T-helper 2 cell treated with Interferon-gamma antibody and Interleukin-4, amounts not matched to agents 100 ng/mL and 5 ng/mL, for 36 hours (primary cell): Measurements from ENCODE around the gene PRDM8. TPM values are rescaled to one million over a fixed set of nuclear protein-coding genes. Genes with fewer than 3 reads are reported as not detected.

Experiments
- intact Hi-C: fragments of 100-400 bp; cut with micrococcal nuclease; formaldehyde crosslinking; loops from one replicate; pipeline ENCODE4 v1.15.1; 2023
- total RNA-seq: library from RNA; stranded (reverse); gene quantifications from 2 replicates; pipeline ENCODE4 v1.2.3, GENCODE V29; 2022

Gene PRDM8
- total RNA-seq, 1 donor from 2014 or later, result 6.1 TPM

- intact Hi-C loops, result no loop called here
Measured at GRCh38 chr4:80199004-80199560, 1.8 kb downstream of the PRDM8 start.

GRCh38 chr4:80199947-80200346 is 2.6 kb downstream of the PRDM8 start:
- intact Hi-C loops, result loop anchor here (5.0 kb wide), 4 partner anchors 67 to 1263 kb away; partner anchors contain the start of genes FGF5 and PAQR3

- intact Hi-C loops, result loop anchor here (1.0 to 5.0 kb wide), 8 partner anchors 17 to 1264 kb away; partner anchors contain the start of genes ANTXR2, FGF5 and PAQR3
Measured at GRCh38 chr4:80201252-80202151, 4.2 kb downstream of the PRDM8 start.

- intact Hi-C loops, result loop anchor here (1.0 to 5.0 kb wide), 8 partner anchors 18 to 1265 kb away; partner anchors contain the start of genes ANTXR2, FGF5 and PAQR3
Measured at GRCh38 chr4:80202190-80202711, 4.9 kb downstream of the PRDM8 start.

- intact Hi-C loops, result loop anchor here (1.0 to 5.0 kb wide), 9 partner anchors 19 to 1266 kb away; partner anchors contain the start of genes ANTXR2, FGF5 and PAQR3
Measured at GRCh38 chr4:80202741-80203553, 5.6 kb downstream of the PRDM8 start.

- intact Hi-C loops, result loop anchor here (5.0 kb wide), 4 partner anchors 63 to 1267 kb away; partner anchors contain the start of genes FGF5 and PAQR3
Measured at GRCh38 chr4:80204433-80205011, 7.2 kb downstream of the PRDM8 start.

GRCh38 chr4:80206111-80206510 is 8.8 kb downstream of the PRDM8 start:
- intact Hi-C loops, result no loop called here

GRCh38 chr4:80206521-80207171 is 9.3 kb downstream of the PRDM8 start:
- intact Hi-C loops, result no loop called here

GRCh38 chr4:80207172-80207583 is 9.9 kb downstream of the PRDM8 start:
- intact Hi-C loops, result no loop called here

- intact Hi-C loops, result no loop called here
Measured at GRCh38 chr4:80207664-80208063, 10.4 kb downstream of the PRDM8 start.

GRCh38 chr4:80208610-80209339 is 11.5 kb downstream of the PRDM8 start:
- intact Hi-C loops, result no loop called here

GRCh38 chr4:80209340-80209701 is 12.0 kb downstream of the PRDM8 start:
- intact Hi-C loops, result no loop called here

GRCh38 chr4:80210549-80210948 is 13.2 kb downstream of the PRDM8 start:
- intact Hi-C loops, result no loop called here

- intact Hi-C loops, result no loop called here
Measured at GRCh38 chr4:80213117-80213815, 16.0 kb downstream of the PRDM8 start.

GRCh38 chr4:80215449-80216052 is 18.2 kb downstream of the PRDM8 start:
- intact Hi-C loops, result loop anchor here (1.0 to 2.0 kb wide), 4 partner anchors 90 to 1263 kb away; no protein-coding TSS in a partner anchor

GRCh38 chr4:80216100-80216761 is 18.9 kb downstream of the PRDM8 start:
- intact Hi-C loops, result no loop called here

- intact Hi-C loops, result no loop called here
Measured at GRCh38 chr4:80219301-80220025, 22.2 kb downstream of the PRDM8 start.
